Stimulated activated CD4-positive, alpha-beta T cell treated with anti-CD3 and anti-CD28 coated beads, Interleukin-1b, Interleukin-23, amount 100 ng/mL, for 48 hours (primary cell): Measurements from ENCODE around the gene GRAMD1C.
A peak's percentile ranks its signal among the peaks of the same experiment; 100 is the strongest.

Experiments used
- DNase-seq: peaks from one replicate; pipeline ENCODE4 v3.0.0-alpha.2; 2020

Gene GRAMD1C

GRCh38 chr3:113867506-113867905 lies 28.9 kb downstream of the GRAMD1C start:
- no peak for DNase-seq

- no peak for DNase-seq
Observed at GRCh38 chr3:113873293-113873692, 34.7 kb downstream of the GRAMD1C start.

GRCh38 chr3:113873814-113874526 lies 35.4 kb downstream of the GRAMD1C start:
- DNase-seq, result no peak

- DNase-seq, result no peak
Observed at GRCh38 chr3:113878403-113878802, 39.8 kb downstream of the GRAMD1C start.

GRCh38 chr3:113885050-113885449 lies 46.5 kb downstream of the GRAMD1C start:
- DNase-seq, result no peak

GRCh38 chr3:113890256-113890900 lies 51.8 kb downstream of the GRAMD1C start:
- DNase-seq, result no peak

GRCh38 chr3:113894927-113895326 lies 56.3 kb downstream of the GRAMD1C start:
- no peak for DNase-seq

GRCh38 chr3:113895964-113896363 lies 57.4 kb downstream of the GRAMD1C start:
- DNase-seq, result no peak

- no peak for DNase-seq
Observed at GRCh38 chr3:113896930-113897329, 58.3 kb downstream of the GRAMD1C start.

- DNase-seq, result no peak
Observed at GRCh38 chr3:113897373-113897777, 58.8 kb downstream of the GRAMD1C start.

GRCh38 chr3:113898892-113899291 lies 60.3 kb downstream of the GRAMD1C start:
- no peak for DNase-seq

- DNase-seq, result no peak
Observed at GRCh38 chr3:113906568-113907140, 68.1 kb downstream of the GRAMD1C start.

GRCh38 chr3:113908133-113908532 lies 69.5 kb downstream of the GRAMD1C start:
- DNase-seq, result no peak

- no peak for DNase-seq
Observed at GRCh38 chr3:113910966-113911365, 72.4 kb downstream of the GRAMD1C start.

GRCh38 chr3:113912552-113913236 lies 74.1 kb downstream of the GRAMD1C start:
- peak; percentile 12 for DNase-seq

- DNase-seq, result no peak
Observed at GRCh38 chr3:113914646-113915045, 76.1 kb downstream of the GRAMD1C start.

GRCh38 chr3:113927556-113927955 lies 89.0 kb downstream of the GRAMD1C start:
- DNase-seq, result no peak

- no peak for DNase-seq
Observed at GRCh38 chr3:113946831-113947230, 108.2 kb downstream of the GRAMD1C start.

- DNase-seq, result peak; percentile 28
Observed at GRCh38 chr3:113947372-113948014, 108.9 kb downstream of the GRAMD1C start, which contains the start of gene ZDHHC23. ZDHHC23 (plus strand) TSS chr3:113948013; CDS start chr3:113948803, 790 bp downstream.

GRCh38 chr3:113948015-113948917 lies 109.7 kb downstream of the GRAMD1C start:
- DNase-seq, result peak; percentile 9

- DNase-seq, result no peak
Observed at GRCh38 chr3:113952921-113953320, 114.3 kb downstream of the GRAMD1C start.

- DNase-seq, result no peak
Observed at GRCh38 chr3:113953677-113954076, 115.1 kb downstream of the GRAMD1C start.
